H1 (cell line): ENCODE measurements around the gene GOLGA1. TPM values are rescaled to one million over a fixed set of nuclear protein-coding genes. Genes with fewer than 3 reads are reported as not detected.

Source experiments
- CTCF ChIA-PET: fragments of 300-600 bp; sonication (Branson Sonifier 250); formaldehyde crosslinking; loops from one replicate; lab custom pipeline; 2021; ENCODE audit not compliant: partially characterized antibody; lab: Charles Lee
- POLR2A ChIA-PET: fragments of 300-600 bp; sonication (Branson Sonifier 250); formaldehyde crosslinking; loops from one replicate; lab custom pipeline; 2021; ENCODE audit warnings: inconsistent platforms; ENCODE audit not compliant: partially characterized antibody; lab: Charles Lee
- DNase-seq, 2 experiments: peaks; one replicate each; pipeline versions ENCODE4 v3.0.0 to v3.0.0-alpha.2; 2010 to 2022; ENCODE audit warnings: low spot score in 2 of 2, low read depth in 1 of 2, mixed read lengths in 1 of 2
- FAIRE-seq: peaks from 2 replicates; lab custom pipeline; 2011; peaks lifted over from hg19 to GRCh38; lab: Jason Lieb, UNC
- H2AFZ ChIP-seq: 2 replicates; pipeline ENCODE4 v1.8.1; 2012; ENCODE audit warnings: low read length, inconsistent platforms
- H2AK5ac ChIP-seq: 2 replicates; pipeline ENCODE4 v1.6.1; 2013; ENCODE audit warnings: low read depth, low read length
- H2BK120ac ChIP-seq: replicated peaks from 2 replicates; pipeline ENCODE3; 2013; ENCODE audit warnings: low read depth, low read length, inconsistent platforms
- H2BK12ac ChIP-seq: 2 replicates; pipeline ENCODE4 v1.6.1; 2013; ENCODE audit warnings: low read depth, low read length
- H2BK15ac ChIP-seq: 2 replicates; pipeline ENCODE4 v1.6.1; 2013; ENCODE audit warnings: low read length
- H2BK20ac ChIP-seq: 2 replicates; pipeline ENCODE4 v1.6.1; 2013; ENCODE audit warnings: low read length
- H2BK5ac ChIP-seq: 2 replicates; pipeline ENCODE4 v1.6.1; 2013; ENCODE audit warnings: low read depth, low read length
- H3K14ac ChIP-seq: 2 replicates; pipeline ENCODE4 v1.6.1; 2013; ENCODE audit warnings: inconsistent platforms; ENCODE audit not compliant: insufficient read length
- H3K18ac ChIP-seq: 2 replicates; pipeline ENCODE4 v1.6.1; 2013; ENCODE audit warnings: low read length; ENCODE audit errors: extremely low read depth
- H3K23ac ChIP-seq: 2 replicates; pipeline ENCODE4 v1.6.1; 2013; ENCODE audit warnings: inconsistent platforms; ENCODE audit not compliant: insufficient read length
- H3K23me2 ChIP-seq: 2 replicates; pipeline ENCODE4 v1.6.1; 2013; ENCODE audit warnings: low read depth, low read length
- H3K27ac ChIP-seq: 2 replicates; pipeline ENCODE4 v1.6.1; 2011; ENCODE audit warnings: low read depth, low read length, inconsistent platforms
- H3K27me3 ChIP-seq, 4 experiments: replicated peaks in 1 of 4; 1 replicate in 1 of 4; 2 replicates in 3 of 4; pipeline versions ENCODE4 v1.6.1 to v1.8.1; 2011 to 2013; ENCODE audit warnings: low read length in 3 of 4, mild to moderate bottlenecking in 3 of 4, inconsistent platforms in 2 of 4, mixed read lengths in 2 of 4, moderate library complexity in 1 of 4; ENCODE audit not compliant: control insufficient read depth in 3 of 4, insufficient read depth in 3 of 4; ENCODE audit errors: extremely low read depth in 1 of 4
- H3K36me3 ChIP-seq, 4 experiments: 2 replicates each; pipeline versions ENCODE4 v1.6.1 to v1.8.1; 2011 to 2013; ENCODE audit warnings: mild to moderate bottlenecking in 4 of 4, low read length in 3 of 4, moderate library complexity in 2 of 4, control low read depth in 1 of 4, inconsistent platforms in 1 of 4; ENCODE audit not compliant: insufficient read depth in 4 of 4, control insufficient read depth in 2 of 4
- H3K4ac ChIP-seq: replicated peaks from 2 replicates; pipeline ENCODE3; 2013; ENCODE audit warnings: low read length, low read depth, mixed read lengths, inconsistent platforms; ENCODE audit not compliant: insufficient read length
- H3K4me1 ChIP-seq, 4 experiments: replicated peaks in 1 of 4; 1 replicate in 1 of 4; 2 replicates in 3 of 4; pipeline versions ENCODE4 v1.6.1 to v1.8.1; 2011 to 2013; ENCODE audit warnings: low read length in 3 of 4, inconsistent platforms in 2 of 4, mixed read lengths in 1 of 4; ENCODE audit not compliant: insufficient read depth in 4 of 4, control insufficient read depth in 3 of 4
- H3K4me2 ChIP-seq, 2 experiments: 2 replicates each; pipeline versions ENCODE4 v1.6.1 to v1.8.1; 2011 to 2013; ENCODE audit warnings: low read depth in 2 of 2, low read length in 2 of 2, control low read depth in 1 of 2, inconsistent platforms in 1 of 2, mild to moderate bottlenecking in 1 of 2; ENCODE audit not compliant: insufficient read depth in 1 of 2
- H3K4me3 ChIP-seq, 4 experiments: fragments of 200-600, 300-600 bp in 1 of 4; sonication (generic), shearing (Covaris generic), sonication (Bioruptor Twin) in 1 of 4; 2 replicates each; pipeline versions ENCODE4 v1.5.1 to v1.8.1; 2011 to 2016; ENCODE audit warnings: low read length in 4 of 4, low read depth in 3 of 4, control low read depth in 2 of 4, inconsistent platforms in 2 of 4, mild to moderate bottlenecking in 2 of 4, mixed read lengths in 1 of 4, moderate library complexity in 1 of 4; ENCODE audit not compliant: insufficient read depth in 2 of 4; ENCODE audit errors: extremely low read depth in 1 of 4
- H3K56ac ChIP-seq: replicated peaks from 2 replicates; pipeline ENCODE3; 2013; ENCODE audit warnings: low read depth, mild to moderate bottlenecking, mixed read lengths, low read length, inconsistent platforms; ENCODE audit not compliant: insufficient read length
- H3K79me1 ChIP-seq: 2 replicates; pipeline ENCODE4 v1.6.1; 2013; ENCODE audit warnings: low read depth, low read length, control low read depth
- H3K79me2 ChIP-seq, 2 experiments: 2 replicates each; pipeline versions ENCODE4 v1.6.1 to v1.8.1; 2012 to 2013; ENCODE audit warnings: low read length in 2 of 2, mild to moderate bottlenecking in 2 of 2, inconsistent platforms in 1 of 2; ENCODE audit not compliant: insufficient read depth in 2 of 2, control insufficient read depth in 1 of 2
- H3K9ac ChIP-seq, 4 experiments: replicated peaks in 1 of 4; 1 replicate in 1 of 4; 2 replicates in 3 of 4; pipeline versions ENCODE4 v1.6.1 to v1.8.1; 2011 to 2013; ENCODE audit warnings: low read depth in 3 of 4, low read length in 3 of 4, control low read depth in 2 of 4, mild to moderate bottlenecking in 2 of 4, moderate library complexity in 2 of 4, inconsistent platforms in 1 of 4; ENCODE audit errors: extremely low read depth in 1 of 4
- H3K9me3 ChIP-seq, 2 experiments: 2 replicates each; pipeline versions ENCODE4 v1.6.1 to v1.8.1; 2012 to 2013; ENCODE audit warnings: mild to moderate bottlenecking in 2 of 2, moderate library complexity in 2 of 2, control low read depth in 1 of 2, inconsistent platforms in 1 of 2, low read depth in 1 of 2, low read length in 1 of 2, mixed read lengths in 1 of 2; ENCODE audit not compliant: insufficient read depth in 2 of 2
- H4K20me1 ChIP-seq, 2 experiments: replicated peaks in 1 of 2; 2 replicates each; pipeline versions ENCODE3 to v1.8.1; 2011 to 2013; ENCODE audit warnings: inconsistent platforms in 2 of 2, low read length in 2 of 2, mild to moderate bottlenecking in 1 of 2; ENCODE audit not compliant: insufficient read depth in 2 of 2, control insufficient read depth in 1 of 2
- H4K5ac ChIP-seq: 2 replicates; pipeline ENCODE4 v1.6.1; 2013; ENCODE audit warnings: low read length, low read depth, mixed read lengths, inconsistent platforms; ENCODE audit not compliant: insufficient read length
- H4K8ac ChIP-seq: 2 replicates; pipeline ENCODE4 v1.8.0; 2013; ENCODE audit warnings: mild to moderate bottlenecking, moderate library complexity, low read length, inconsistent platforms; ENCODE audit not compliant: insufficient read depth; ENCODE audit errors: extremely low read depth
- H4K91ac ChIP-seq: replicated peaks from 2 replicates; pipeline ENCODE3; 2013; ENCODE audit warnings: low read length, mixed read lengths, inconsistent platforms; ENCODE audit not compliant: insufficient read length
- CHD1 ChIP-seq: IDR thresholded peaks from 2 replicates; pipeline ENCODE4 v1.6.1; 2012; ENCODE audit warnings: low read depth, low read length, improper control_type of control experiment
- KDM1A ChIP-seq: fragments of 200-600, 300-600 bp; sonication (generic); IDR thresholded peaks from 2 replicates; pipeline ENCODE4 v1.7.1; 2016; ENCODE audit warnings: mild to moderate bottlenecking, low read length, borderline replicate concordance
- RAD21 ChIP-seq, 2 experiments: IDR thresholded peaks in 1 of 2; conservative IDR thresholded peaks in 1 of 2; 2 replicates each; pipeline ENCODE4 v1.6.1; 2011; ENCODE audit warnings: low read depth in 2 of 2, low read length in 2 of 2, improper control_type of control experiment in 1 of 2, inconsistent platforms in 1 of 2, mild to moderate bottlenecking in 1 of 2, moderate library complexity in 1 of 2
- WGBS, 2 experiments: shearing (Covaris generic) in 1 of 2; methylation state at CpG; one replicate each; pipeline versions ENCODE4 v1.1.6 to v1.1.7; 2013 to 2015; ENCODE audit warnings: low lambda C conversion rate in 2 of 2, mixed read lengths in 2 of 2, inconsistent platforms in 1 of 2, low coverage in 1 of 2, missing lambda C conversion rate in 1 of 2; ENCODE audit not compliant: insufficient replicate concordance in 2 of 2, insufficient coverage in 1 of 2, insufficient read length in 1 of 2; ENCODE audit errors: extremely low coverage in 1 of 2, missing lambda C conversion rate in 1 of 2; 5-methylcytosine and 5-hydroxymethylcytosine counted together
- polyA plus RNA-seq, 7 experiments: library from polyadenylated mRNA; depleted of rRNA in 3 of 7; stranded (reverse) in 5 of 7; unstranded in 2 of 7; fragments of >200 nt in 5 of 7; fragments of 200-250 nt in 2 of 7; gene quantifications; 1 replicate in 5 of 7; 2 replicates in 1 of 7; 4 replicates in 1 of 7; pipeline versions ENCODE4 v1.2.1 to v1.2.3, GENCODE V29; 2011 to 2013; ENCODE audit warnings: missing spikeins in 2 of 7, mixed read lengths in 2 of 7
- total RNA-seq: library from RNA; stranded (reverse); fragmentation: NEBNext Ultra II Directional; extraction: Animal tissue kit (Norgen Biotek cat#: 25700); gene quantifications from 2 replicates; pipeline ENCODE4 v1.2.1, GENCODE V29; 2021

GOLGA1 gene
- total and polyA plus RNA-seq, 2 of the 8 experiments (the other 6 are each of a cell fraction or from before 2014, with no cell fraction given): 4.8 to 6.5 TPM

DNA sequence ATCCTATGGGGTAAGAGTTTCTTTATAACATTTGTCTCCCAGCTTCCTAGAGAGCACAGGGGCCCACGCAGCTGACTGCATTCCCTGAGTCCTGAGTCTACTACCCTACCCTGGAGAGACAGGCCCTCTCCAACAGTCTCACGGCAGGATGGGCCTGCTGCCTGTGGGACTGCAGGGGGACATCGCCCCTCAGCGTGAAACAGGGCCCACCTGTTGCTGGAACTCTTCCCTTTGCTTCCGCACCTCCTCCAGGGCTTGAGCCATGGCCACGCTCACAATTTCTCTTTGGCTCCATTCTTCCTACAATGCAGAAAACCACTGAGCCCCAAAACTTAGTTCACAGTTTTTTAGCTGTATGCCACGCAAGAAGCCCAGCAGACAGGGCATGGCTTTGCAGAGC is 50.7 kb downstream of the GOLGA1 start:
- Histone ChIP-seq H3K4me1 (peaks cover 0 to 1% (median 0%) of the 10 kb centered on the region in 4 experiments; a peak in 2 of 7 replicates), H3K23me2 (no peaks in the 10 kb centered on the region), H3K9me3 (no peaks in the 10 kb centered on the region; a peak in 1 of 4 replicates), H3K56ac (no peak overlapping the region), H4K8ac (no peak overlapping the region), H3K14ac (no peak overlapping the region), H3K18ac (no peak overlapping the region), H2BK15ac (no peak overlapping the region), H3K36me3 (no peaks in the 10 kb centered on the region; a peak in 1 of 8 replicates), H4K91ac (no peak overlapping the region), H2AK5ac (no peak overlapping the region), H3K4ac (no peak overlapping the region), H3K27ac (no peak overlapping the region), H3K27me3 (no peaks in the 10 kb centered on the region), H3K23ac (no peak overlapping the region), H4K5ac (no peak overlapping the region), H2BK20ac (no peak overlapping the region), H3K79me1 (no peaks in the 10 kb centered on the region), H3K79me2 (no peaks in the 10 kb centered on the region), H3K4me3 (no peak overlapping the region), H4K20me1 (peaks cover 0 to 2% of the 10 kb centered on the region in 2 experiments), H2BK5ac (no peak overlapping the region), H3K4me2 (no peak overlapping the region), H2AFZ (no peak overlapping the region), H2BK120ac (no peak overlapping the region), H2BK12ac (no peak overlapping the region), H3K9ac (no peak overlapping the region)
- ChIA-PET CTCF (interaction anchor here (1.2 to 3.0 kb wide), 7 partner anchors 10 to 118 kb away, joined by 3 to 17 read pairs (median 4); partner anchors contain the start of gene WDR38), POLR2A (interaction anchor here (31.1 kb wide), 1 partner anchor 27 kb away, joined by 573 read pairs; the partner anchor contains the start of genes ARPC5L, RPL35 and WDR38)
- FAIRE-seq (no peak), DNase-seq (no peak)
- WGBS, 2 experiments: 89% methylated on average over 7 of the region's 7 CpGs; no CpG with 5 or more reads in 1 of the 2 experiments
- TF ChIP-seq CHD1: no peak
- no peak for TF ChIP-seq RAD21 (IDR thresholded peaks at IDR 0.05 in 1 of 2, conservative IDR thresholded peaks at IDR 0.05 in 1 of 2; ENCODE audit: low read depth in 2 of 2, low read length in 2 of 2)
- no peak for TF ChIP-seq KDM1A
